Activated T-cell treated with anti-CD3 and anti-CD28 coated beads, Interleukin-2, amount 50 U/mL, for 72 hours (primary cell): ENCODE data around the gene MICA. TPM values are rescaled to one million over a fixed set of nuclear protein-coding genes. Genes with fewer than 3 reads are reported as not detected.
A peak's percentile ranks its signal among the peaks of the same experiment; 100 is the strongest.
"Not testable (repeated sequence)": the region's sequence is repeated elsewhere in the genome, so short reads cannot be mapped to it uniquely, and the experiment has no call there.

ENCODE experiments used
- ATAC-seq, 2 donors: fragments of 150-1000 bp; cut with Tn5 transposase; replicated peaks in 1 of 2; 2 replicates each; pipeline ENCODE4 v1.10.0; 2021; ENCODE audit warnings: moderate library complexity in 2 of 2, mild to moderate bottlenecking in 1 of 2
- DNase-seq, 2 donors: peaks; one replicate each; pipeline ENCODE4 v3.0.0; 2021 to 2022; ENCODE audit warnings: mixed read lengths in 1 of 2
- H3K27ac Mint-ChIP-seq: one replicate; pipeline ENCODE4 v1.8.0; 2022; ENCODE audit warnings: mild to moderate bottlenecking, moderate library complexity, mixed read lengths
- H3K27me3 Mint-ChIP-seq: one replicate; pipeline ENCODE4 v1.8.0; 2022; ENCODE audit warnings: low read depth, mixed read lengths
- H3K36me3 Mint-ChIP-seq, 2 donors: one replicate each; pipeline ENCODE4 v1.8.0; 2022; ENCODE audit warnings: mixed read lengths in 2 of 2, mild to moderate bottlenecking in 1 of 2; ENCODE audit not compliant: insufficient read depth in 2 of 2
- H3K4me1 Mint-ChIP-seq: one replicate; pipeline ENCODE4 v1.8.0; 2022; ENCODE audit warnings: low read depth, mixed read lengths
- H3K4me3 Mint-ChIP-seq, 2 donors: one replicate each; pipeline ENCODE4 v1.8.0; 2022; ENCODE audit warnings: mild to moderate bottlenecking in 2 of 2, mixed read lengths in 2 of 2, moderate library complexity in 2 of 2
- H3K9me3 Mint-ChIP-seq, 2 donors: one replicate each; pipeline ENCODE4 v1.8.0; 2022; ENCODE audit warnings: mixed read lengths in 2 of 2
- total RNA-seq, 2 donors: library from RNA; stranded (reverse); gene quantifications; one replicate each; pipeline ENCODE4 v1.2.3, GENCODE V29; 2022

MICA gene
- total RNA-seq, 2 donors from 2014 or later = 4.6 to 9.5 TPM

DNA sequence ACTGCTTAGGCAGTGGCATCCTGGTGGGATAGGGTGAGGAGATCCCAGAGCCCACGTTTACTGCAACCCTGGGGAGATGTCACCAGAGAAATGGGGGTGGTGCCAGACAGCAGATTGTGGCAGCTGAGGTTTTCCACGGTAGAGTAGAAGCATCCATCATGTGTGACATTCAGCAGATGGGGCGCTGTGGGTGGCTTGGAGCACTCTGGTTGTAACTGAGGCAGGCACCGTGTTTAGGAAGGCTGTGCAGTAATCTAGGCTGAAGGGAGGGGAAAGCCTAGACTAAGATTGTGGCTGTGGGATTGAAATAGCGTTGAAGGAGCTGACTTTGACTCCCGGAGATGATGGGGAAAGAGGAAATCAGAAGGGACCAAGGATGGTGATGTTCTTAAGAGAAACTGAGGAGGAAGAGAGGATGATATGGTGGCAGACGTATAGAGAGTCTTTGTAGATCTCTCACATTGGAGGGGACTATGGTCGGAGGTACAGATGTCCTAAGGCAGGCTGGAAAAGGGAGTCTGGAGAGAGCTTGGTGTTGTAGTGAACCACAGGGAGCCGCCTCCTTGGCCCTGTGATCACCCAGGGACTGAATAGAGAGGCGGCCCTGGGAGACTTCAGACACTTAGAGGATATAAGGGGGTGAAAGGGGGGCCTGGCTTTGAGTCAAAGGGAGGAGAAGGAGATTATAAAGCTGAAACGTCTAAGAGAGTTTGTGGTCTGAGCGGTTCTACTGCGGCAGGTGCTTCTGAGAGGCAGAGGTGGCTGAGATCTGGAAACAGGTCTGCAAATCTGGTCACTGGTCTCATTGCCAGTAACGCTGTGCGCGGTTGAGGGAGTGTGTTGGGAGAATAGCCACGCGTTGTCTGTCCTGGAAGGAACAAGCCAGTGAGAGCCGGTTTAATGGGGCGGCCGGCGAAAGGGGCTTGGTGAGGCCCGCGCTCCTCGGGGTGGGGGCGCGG, 792 bp upstream of the MICA start:
- H3K9me3 Mint-ChIP-seq = no peaks in the 10 kb centered on the region

DNA sequence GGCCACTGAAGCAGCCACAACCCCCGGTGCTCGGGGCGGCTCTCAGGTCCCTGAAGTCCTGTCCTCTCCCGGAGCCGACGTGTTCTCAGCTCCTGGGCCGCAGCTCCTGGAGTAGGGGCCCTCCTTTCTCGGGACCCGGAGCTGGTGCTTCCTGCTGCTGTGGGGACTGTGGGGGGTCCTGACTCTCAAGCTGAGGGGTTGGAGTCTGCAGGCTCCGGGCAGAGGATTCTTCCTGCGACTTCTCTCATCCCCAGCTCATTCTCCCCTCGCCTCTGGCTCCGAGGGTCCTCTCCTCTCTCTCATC, 618 bp downstream of the MICA start:
- DNase-seq, ATAC-seq, H3K27ac Mint-ChIP-seq, H3K9me3 Mint-ChIP-seq, H3K36me3 Mint-ChIP-seq, H3K27me3 Mint-ChIP-seq: not testable (repeated sequence)
- Mint-ChIP-seq H3K4me1 (peaks cover 77% of the 10 kb centered on the region), H3K4me3 (peak overlapping the region; percentile 88 to 90)

More for the DNA sequence above, 792 bp upstream of the MICA start:
- peaks cover 70% of the 10 kb centered on the region for H3K4me1 Mint-ChIP-seq
- ATAC-seq = peak; percentile 20 to 38
- peaks cover 0 to 7% of the 10 kb centered on the region in 2 donors for H3K36me3 Mint-ChIP-seq
- peak overlapping the region; percentile 88 to 90 for H3K4me3 Mint-ChIP-seq
- peak in 1 of 2 donors; percentile 42 for DNase-seq
- H3K27ac Mint-ChIP-seq = no peak overlapping the region
- H3K27me3 Mint-ChIP-seq = peaks cover 9% of the 10 kb centered on the region

DNA sequence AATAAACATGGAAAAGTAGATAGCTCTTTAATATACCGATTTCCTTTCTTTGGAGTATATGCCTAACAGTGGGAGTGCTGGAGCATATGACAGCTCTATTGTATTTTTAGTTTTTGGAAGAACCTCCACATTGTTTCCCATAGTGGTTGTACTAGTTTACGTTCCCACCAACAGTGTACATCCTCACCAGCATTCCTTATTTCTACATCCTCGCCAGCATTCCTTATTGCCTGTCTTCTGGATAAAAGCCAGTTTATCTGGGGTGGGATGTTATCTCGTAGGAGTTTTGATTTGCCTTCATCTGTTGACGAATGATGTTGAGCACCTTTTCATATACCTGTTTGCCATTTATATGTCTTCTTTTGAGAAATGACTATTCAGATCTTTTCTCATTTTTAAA, 2.6 kb downstream of the MICA start:
- Mint-ChIP-seq H3K36me3 (peaks cover 0 to 3% of the 10 kb centered on the region in 2 donors), H3K4me1 (peaks cover 62% of the 10 kb centered on the region), H3K27ac (no peak overlapping the region), H3K9me3 (no peaks in the 10 kb centered on the region), H3K27me3 (peaks cover 9% of the 10 kb centered on the region), H3K4me3 (no peak overlapping the region)
- ATAC-seq (no peak), DNase-seq (no peak)

- H3K9me3 Mint-ChIP-seq = no peaks in the 10 kb centered on the region
- no peak overlapping the region for H3K4me3 Mint-ChIP-seq
Observed at GRCh38 chr6:31407699-31408098, 4.3 kb downstream of the MICA start.

GRCh38 chr6:31412506-31412905, 9.1 kb downstream of the MICA start:
- Mint-ChIP-seq H3K27me3 (no peaks in the 10 kb centered on the region), H3K4me1 (peaks cover 12% of the 10 kb centered on the region), H3K36me3 (peaks cover 0 to 6% of the 10 kb centered on the region in 2 donors), H3K9me3 (peaks cover 0 to 1% of the 10 kb centered on the region in 2 donors), H3K27ac (no peak overlapping the region), H3K4me3 (no peak overlapping the region)
- DNase-seq (no peak), ATAC-seq (no peak)

More at GRCh38 chr6:31407699-31408098, 4.3 kb downstream of the MICA start:
- Mint-ChIP-seq H3K27ac (no peak overlapping the region), H3K36me3 (peaks cover 0 to 3% of the 10 kb centered on the region in 2 donors), H3K4me1 (peaks cover 45% of the 10 kb centered on the region), H3K27me3 (peaks cover 2% of the 10 kb centered on the region)
- DNase-seq (no peak), ATAC-seq (no peak)

DNA sequence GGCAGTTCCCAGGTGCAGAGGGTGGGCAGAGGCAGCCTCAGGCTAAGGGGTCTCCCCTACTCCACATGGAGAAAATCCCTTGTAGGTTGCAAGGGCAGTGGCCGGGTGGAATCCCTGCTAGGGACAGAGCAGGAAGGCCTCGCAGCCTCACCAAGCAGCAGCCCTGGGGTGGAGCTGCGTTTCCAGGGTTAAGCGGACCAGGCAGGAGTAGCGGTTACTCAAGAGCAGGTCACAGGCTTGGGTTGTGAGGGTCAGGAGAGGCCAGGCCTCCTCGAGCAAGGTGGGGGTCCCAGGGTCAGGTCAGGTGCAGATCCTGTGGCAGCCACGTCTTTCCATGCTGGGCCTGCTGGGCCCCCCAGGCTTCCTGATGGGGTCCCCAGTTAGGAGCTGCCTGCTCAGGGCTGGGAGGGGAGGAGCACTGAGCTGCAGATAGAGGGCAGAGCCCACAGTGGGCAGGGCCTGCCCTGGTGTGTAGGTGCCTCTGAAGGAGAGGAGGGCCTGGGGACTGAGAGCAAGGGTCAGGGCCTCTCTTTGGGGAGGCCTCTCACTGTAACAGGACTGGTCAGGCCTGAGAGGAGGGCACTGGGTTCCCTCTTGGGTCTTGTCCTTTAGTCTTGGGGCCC, 10.9 kb downstream of the MICA start:
- not testable (repeated sequence) for H3K9me3 Mint-ChIP-seq, H3K4me3 Mint-ChIP-seq, H3K36me3 Mint-ChIP-seq, H3K4me1 Mint-ChIP-seq, DNase-seq, H3K27ac Mint-ChIP-seq, ATAC-seq, H3K27me3 Mint-ChIP-seq

DNA sequence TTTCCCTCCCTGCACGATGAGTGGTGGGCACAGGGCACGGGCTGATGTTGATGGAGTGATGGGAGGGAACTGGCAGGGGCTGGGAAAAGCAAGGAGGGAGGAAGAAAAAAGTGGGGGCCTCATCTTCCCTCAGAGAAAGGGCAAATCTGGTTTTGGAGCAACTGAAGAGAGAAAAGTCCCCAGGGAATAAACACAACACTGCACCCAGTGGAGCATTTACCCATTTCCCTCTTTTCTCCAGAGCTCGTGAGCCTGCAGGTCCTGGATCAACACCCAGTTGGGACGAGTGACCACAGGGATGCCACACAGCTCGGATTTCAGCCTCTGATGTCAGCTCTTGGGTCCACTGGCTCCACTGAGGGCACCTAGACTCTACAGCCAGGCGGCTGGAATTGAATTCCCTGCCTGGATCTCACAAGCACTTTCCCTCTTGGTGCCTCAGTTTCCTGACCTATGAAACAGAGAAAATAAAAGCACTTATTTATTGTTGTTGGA, 11.4 kb downstream of the MICA start:
- H3K36me3 Mint-ChIP-seq = peaks cover 0 to 6% of the 10 kb centered on the region in 2 donors
- H3K27ac Mint-ChIP-seq = no peak overlapping the region
- H3K27me3 Mint-ChIP-seq = no peaks in the 10 kb centered on the region
- H3K4me1 Mint-ChIP-seq = no peaks in the 10 kb centered on the region
- H3K9me3 Mint-ChIP-seq = peaks cover 0 to 1% of the 10 kb centered on the region in 2 donors
- no peak overlapping the region for H3K4me3 Mint-ChIP-seq
- DNase-seq = no peak
- ATAC-seq = no peak

DNA sequence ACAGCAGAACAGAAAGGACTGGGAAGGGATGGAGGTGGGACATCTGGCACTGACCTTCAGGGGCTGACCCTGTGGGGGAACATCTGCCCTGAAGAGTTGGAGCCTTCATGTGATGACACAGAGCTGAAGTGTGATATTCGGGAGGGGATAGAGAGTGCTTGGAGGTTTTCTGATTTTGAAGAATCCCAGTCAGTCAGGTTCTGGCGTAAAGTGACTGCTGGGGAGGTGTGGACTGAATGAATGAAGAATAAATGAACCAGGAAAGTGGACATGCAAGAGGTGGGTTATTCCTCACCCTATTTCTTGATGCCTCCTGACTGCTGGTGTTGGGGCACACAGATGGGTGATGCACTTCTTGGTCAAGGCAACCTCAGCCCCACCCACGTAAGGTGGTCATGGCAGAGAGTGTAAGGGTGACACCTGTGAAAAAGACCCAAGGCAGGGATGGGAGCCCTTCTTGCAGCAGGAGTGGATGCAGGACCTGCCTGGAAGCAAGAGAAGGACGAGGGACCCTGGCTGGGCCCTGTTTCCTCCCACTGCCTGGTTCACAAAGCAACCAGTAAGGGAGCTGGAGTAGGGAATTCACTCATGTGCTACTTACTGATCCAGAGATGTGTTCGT, 13.1 kb downstream of the MICA start:
- no peak for DNase-seq
- Mint-ChIP-seq H3K27ac (no peak overlapping the region), H3K36me3 (peaks cover 0 to 2% of the 10 kb centered on the region in 2 donors), H3K4me3 (no peak overlapping the region), H3K27me3 (no peaks in the 10 kb centered on the region), H3K9me3 (peaks cover 0 to 1% of the 10 kb centered on the region in 2 donors), H3K4me1 (no peaks in the 10 kb centered on the region)
- no peak for ATAC-seq

GRCh38 chr6:31418251-31418650, 14.9 kb downstream of the MICA start:
- H3K9me3 Mint-ChIP-seq = peaks cover 0 to 1% of the 10 kb centered on the region in 2 donors
- H3K4me1 Mint-ChIP-seq = no peaks in the 10 kb centered on the region
- no peak overlapping the region for H3K27ac Mint-ChIP-seq
- DNase-seq = no peak
- peaks cover 0 to 2% of the 10 kb centered on the region in 2 donors for H3K36me3 Mint-ChIP-seq
- no peaks in the 10 kb centered on the region for H3K27me3 Mint-ChIP-seq
- H3K4me3 Mint-ChIP-seq = no peak overlapping the region
- no peak for ATAC-seq

- DNase-seq (no peak), ATAC-seq (no peak)
- H3K27me3 Mint-ChIP-seq = no peaks in the 10 kb centered on the region
Observed at GRCh38 chr6:31419842-31420241, 16.4 kb downstream of the MICA start.

GRCh38 chr6:31420546-31420945, 17.2 kb downstream of the MICA start:
- Mint-ChIP-seq H3K36me3 (peaks cover 0 to 2% of the 10 kb centered on the region in 2 donors), H3K4me3 (no peak overlapping the region), H3K4me1 (no peaks in the 10 kb centered on the region), H3K27ac (no peak overlapping the region), H3K27me3 (no peaks in the 10 kb centered on the region), H3K9me3 (peaks cover 0 to 1% of the 10 kb centered on the region in 2 donors)
- ATAC-seq (no peak), DNase-seq (no peak)

More at GRCh38 chr6:31419842-31420241, 16.4 kb downstream of the MICA start:
- no peak overlapping the region for H3K4me3 Mint-ChIP-seq
- no peak overlapping the region for H3K27ac Mint-ChIP-seq
- peaks cover 0 to 1% of the 10 kb centered on the region in 2 donors for H3K9me3 Mint-ChIP-seq
- H3K4me1 Mint-ChIP-seq = no peaks in the 10 kb centered on the region
- peaks cover 0 to 2% of the 10 kb centered on the region in 2 donors for H3K36me3 Mint-ChIP-seq

DNA sequence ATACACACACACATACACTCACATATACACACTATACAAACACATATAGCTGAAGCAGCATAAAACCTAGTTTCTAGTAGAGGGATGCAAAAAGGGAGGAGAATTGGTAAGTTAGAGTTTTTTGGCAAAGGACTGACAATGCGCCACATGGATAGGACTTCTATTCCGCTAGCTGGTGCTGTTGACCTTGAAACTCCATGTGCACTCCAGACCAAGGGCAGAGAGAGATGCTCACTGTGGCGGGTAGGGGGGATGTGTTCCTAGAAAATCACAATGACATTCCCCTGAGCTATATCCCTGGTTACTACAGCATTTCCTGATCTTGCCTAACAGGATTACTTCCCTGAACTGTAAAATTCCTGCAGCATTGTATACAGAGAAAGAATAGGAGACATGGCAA, 19.2 kb downstream of the MICA start:
- no peak for DNase-seq
- Mint-ChIP-seq H3K36me3 (no peaks in the 10 kb centered on the region), H3K4me3 (no peak overlapping the region), H3K4me1 (no peaks in the 10 kb centered on the region), H3K27me3 (peaks cover 5% of the 10 kb centered on the region), H3K27ac (no peak overlapping the region), H3K9me3 (no peaks in the 10 kb centered on the region)
- ATAC-seq = no peak

GRCh38 chr6:31423550-31423949, 20.2 kb downstream of the MICA start:
- H3K36me3 Mint-ChIP-seq = no peaks in the 10 kb centered on the region
- no peak for ATAC-seq
- H3K27me3 Mint-ChIP-seq = peaks cover 5% of the 10 kb centered on the region
- H3K27ac Mint-ChIP-seq = no peak overlapping the region
- no peaks in the 10 kb centered on the region for H3K9me3 Mint-ChIP-seq
- no peaks in the 10 kb centered on the region for H3K4me1 Mint-ChIP-seq
- no peak for DNase-seq
- no peak overlapping the region for H3K4me3 Mint-ChIP-seq
